HG03442 (cell line): Measurements from ENCODE around the gene CTBP2.

ENCODE experiments used
- ATAC-seq: cut with Tn5 transposase; IDR thresholded peaks from one replicate; pipeline ENCODE4 v1.9.1; 2021; ENCODE audit warnings: mild to moderate bottlenecking, moderate library complexity; ENCODE audit not compliant: unreplicated experiment

CTBP2 gene

DNA sequence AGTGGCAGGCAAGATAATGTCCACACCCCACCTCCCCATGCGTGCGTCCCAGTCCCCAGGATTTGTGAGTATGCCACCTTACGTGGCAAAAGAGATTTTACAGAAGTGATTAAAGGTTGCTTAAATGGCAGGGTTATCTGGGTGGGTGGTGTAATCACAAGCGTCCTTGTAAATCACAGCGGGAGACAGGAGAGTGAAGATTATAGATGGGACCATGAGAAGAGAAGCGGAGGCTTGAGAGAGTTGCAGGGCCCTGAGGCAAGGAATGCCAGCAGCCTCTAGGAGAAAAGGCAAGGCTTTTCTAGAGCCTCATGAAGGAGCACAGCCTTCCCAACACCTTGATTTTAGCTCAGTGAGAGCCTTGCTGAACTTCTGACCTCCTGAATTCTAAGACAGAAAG is 208.2 kb downstream of the CTBP2 start:
- ATAC-seq, result no peak

DNA sequence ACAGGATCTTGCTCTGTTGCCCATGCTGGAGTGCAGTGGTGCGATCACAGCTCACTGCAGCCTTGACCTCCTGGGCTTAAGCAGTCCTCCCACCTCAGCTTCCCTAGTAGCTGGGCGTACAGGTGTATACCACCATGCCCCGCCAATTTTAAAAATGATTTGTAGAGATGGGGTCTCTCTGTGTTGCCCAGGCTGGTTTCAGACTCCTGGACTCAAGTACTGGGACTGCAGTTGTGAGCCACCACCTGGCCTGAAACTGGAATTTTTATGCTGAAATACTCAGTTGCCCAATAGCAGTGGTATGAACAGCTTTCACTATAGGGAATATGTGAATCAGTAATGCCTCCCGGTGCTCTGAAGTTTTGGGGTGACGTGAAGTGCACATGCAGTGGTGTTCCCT is 210.8 kb downstream of the CTBP2 start:
- no peak for ATAC-seq

DNA sequence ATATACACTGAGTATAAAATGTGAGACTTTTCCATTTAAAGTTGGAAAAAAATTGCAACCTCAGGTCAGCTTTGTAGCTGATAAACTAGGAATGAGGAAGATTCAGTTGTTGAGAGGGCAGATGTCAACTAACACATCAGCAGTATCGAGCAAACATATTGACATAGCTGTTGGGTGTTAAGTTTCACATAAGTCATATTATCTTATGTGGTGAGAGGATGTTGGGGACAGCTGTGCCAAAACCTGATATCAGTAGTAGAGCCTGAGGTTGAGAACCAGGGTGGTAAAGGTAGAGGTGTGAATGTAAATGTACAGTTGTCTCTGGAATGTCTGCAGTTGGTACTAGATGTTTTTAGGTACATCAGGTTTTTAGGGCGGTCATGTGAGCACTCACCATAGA is 213.4 kb downstream of the CTBP2 start:
- ATAC-seq, result no peak

DNA sequence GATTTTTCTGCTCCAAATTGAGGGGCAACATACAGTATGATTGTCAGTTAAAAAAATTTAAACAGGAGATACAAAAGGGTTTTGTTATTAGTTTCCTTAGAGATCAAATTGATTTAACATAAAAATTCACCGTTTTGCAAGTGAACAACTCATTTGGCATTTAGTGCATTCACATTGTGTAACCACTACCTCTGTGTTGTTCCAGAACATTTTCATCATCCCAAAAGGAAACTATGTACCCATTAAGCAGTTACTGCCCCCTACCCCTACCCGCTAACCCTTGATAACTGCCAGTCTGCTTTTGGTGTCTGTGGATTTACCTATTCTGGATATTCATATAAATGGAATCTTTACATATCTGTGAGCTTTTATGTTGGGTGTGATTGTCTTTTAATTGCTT is 215.4 kb downstream of the CTBP2 start:
- no peak for ATAC-seq

DNA sequence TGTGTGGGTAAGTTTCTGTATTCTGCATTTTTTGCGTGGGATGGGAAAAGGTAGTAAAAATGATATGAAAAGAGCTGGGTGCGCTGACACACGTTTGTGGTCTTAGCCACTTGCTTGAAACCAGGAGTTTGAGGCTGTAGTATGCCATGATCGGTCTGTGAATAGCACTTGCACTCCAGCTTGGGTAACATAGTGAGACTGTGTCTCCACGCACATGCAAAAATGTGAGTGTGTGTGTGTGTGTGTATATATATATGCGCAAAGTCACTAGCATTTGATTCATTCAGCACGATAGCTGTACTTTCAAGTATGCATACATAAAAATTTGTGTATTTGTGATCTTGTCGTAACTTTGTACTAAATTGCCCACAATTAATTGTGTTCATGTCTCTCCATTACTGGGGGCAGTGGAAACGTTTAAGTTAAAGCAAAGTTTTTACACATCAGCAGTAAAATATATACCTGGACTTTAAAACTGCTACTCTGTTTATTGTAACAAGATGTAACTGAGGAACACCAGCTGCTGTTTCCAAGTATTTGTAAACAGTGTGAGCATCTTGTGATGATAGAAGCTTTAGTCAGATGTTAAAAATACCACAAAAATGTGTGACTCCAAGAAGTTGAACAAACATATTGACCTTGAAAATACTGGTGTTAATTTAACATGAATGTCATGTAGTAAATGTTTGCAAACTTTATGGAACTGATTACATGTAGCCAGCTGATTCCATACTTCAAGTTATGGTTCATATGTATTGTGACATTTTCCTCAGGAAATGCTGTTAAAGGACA is 216.9 kb downstream of the CTBP2 start:
- no peak for ATAC-seq

DNA sequence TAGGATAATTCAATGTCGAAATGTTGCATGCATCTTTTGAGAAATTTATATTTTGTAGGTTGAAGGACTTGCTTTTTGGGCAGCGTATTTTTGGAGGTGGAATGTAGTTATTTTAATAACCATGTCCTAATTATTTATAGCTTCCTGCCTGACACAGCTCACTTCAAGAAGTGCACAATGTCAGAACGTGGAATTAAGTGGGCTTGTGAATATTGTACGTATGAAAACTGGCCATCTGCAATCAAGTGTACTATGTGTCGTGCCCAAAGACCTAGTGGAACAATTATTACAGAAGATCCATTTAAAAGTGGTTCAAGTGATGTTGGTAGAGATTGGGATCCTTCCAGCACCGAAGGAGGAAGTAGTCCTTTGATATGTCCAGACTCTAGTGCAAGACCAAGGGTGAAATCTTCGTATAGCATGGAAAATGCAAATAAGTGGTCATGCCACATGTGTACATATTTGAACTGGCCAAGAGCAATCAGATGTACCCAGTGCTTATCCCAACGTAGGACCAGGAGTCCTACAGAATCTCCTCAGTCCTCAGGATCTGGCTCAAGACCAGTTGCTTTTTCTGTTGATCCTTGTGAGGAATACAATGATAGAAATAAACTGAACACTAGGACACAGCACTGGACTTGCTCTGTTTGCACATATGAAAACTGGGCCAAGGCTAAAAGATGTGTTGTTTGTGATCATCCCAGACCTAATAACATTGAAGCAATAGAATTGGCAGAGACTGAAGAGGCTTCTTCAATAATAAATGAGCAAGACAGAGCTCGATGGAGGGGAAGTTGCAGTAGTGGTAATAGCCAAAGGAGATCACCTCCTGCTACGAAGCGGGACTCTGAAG is 217.8 kb downstream of the CTBP2 start:
- no peak for ATAC-seq

DNA sequence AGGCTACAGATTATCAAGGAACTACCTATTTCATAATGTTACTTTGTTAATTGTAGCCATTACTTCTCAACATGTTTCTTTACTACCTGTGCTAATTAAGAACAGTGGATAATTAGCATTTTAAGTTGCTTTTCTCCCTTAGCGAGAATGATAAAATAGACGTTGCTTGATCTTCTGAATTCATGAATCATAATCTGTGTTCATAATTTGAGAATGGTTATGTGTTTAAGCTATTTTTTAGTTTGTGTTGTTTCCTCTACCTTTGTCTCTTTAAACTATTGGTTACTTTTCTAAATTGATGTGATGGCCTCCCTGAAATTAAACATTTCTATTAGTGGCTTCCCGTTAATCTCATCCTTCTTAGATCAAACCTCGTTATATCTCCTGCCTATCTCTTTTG is 218.5 kb downstream of the CTBP2 start, which contains the start of gene ZRANB1:
ZRANB1 (plus strand) TSS at position 301 of the 400 bp plus-strand sequence. CDS start 371 bp downstream, outside the sequence.
- no peak for ATAC-seq

DNA sequence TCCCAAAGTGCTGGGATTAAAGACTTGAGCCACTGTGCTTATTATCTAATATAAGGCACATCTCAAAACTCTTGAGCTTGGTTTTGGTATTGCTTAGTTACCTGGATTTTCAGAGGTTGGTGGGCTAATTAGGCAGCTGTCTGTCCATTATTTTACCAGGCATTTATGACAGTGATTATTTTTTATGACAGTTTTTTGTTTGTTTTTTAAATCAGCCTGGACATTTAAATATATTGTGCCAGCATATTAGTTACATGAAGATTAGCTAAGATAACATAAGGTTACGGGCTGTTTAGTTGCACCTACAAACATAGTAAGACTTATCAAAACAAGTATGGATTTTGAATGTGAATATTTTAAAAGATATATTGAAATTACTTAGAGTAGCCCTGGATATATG is 221.1 kb downstream of the CTBP2 start:
- no peak for ATAC-seq

DNA sequence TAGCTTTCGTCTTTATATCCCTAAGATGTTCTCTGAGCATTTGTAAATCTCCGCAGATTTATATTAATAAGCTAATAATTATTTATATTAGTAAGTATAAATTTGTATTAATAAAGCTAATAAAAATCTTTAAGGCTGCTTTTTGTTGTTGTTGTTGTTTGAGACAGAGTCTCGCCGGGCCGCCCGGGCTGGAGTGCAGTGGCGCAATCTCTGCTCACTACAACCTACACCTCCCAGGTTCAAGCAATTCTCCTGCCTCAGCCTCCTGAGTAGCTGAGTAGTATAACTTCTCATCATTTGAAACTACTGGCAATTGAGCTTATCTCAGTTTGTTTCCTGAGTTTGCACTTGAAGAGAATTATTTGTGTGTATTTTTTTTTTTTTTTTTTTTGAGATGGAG is 223.6 kb downstream of the CTBP2 start:
- no peak for ATAC-seq

DNA sequence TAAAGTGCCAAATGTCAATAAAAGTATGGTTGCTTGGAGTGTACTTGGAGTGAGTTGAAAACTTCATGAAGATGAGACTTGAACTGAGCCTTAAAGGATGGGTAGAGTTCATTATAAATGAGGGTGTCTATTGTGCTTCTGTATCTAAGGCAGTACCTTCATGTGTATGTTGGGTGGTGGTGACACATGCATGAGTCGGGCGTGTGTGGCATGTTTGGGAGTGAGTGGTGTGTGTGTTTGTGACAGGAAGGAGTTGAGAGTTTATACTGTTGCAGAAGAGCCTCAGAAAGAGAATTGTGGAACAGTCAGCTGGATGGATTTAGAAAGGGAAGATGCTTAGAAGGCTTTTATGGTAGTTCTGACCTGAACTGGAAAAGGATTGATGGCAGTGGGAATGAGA is 224.4 kb downstream of the CTBP2 start:
- no peak for ATAC-seq
